B cell (primary cell): ENCODE measurements around the gene C9orf78. TPM values are rescaled to one million over a fixed set of nuclear protein-coding genes. Genes with fewer than 3 reads are reported as not detected.

ENCODE experiments used
- ATAC-seq: fragments of 200-7000 bp; cut with Tn5 transposase; one replicate; pipeline ENCODE4 v1.10.0; 2021; ENCODE audit warnings: low read depth, mild to moderate bottlenecking, moderate number of reproducible peaks, moderate library complexity
- CTCF ChIA-PET: fragments of 350-600 bp; sonication (Branson Sonifier 250); formaldehyde crosslinking; loops from one replicate; lab custom pipeline; 2021; ENCODE audit warnings: antibody characterized with exemption, inconsistent platforms; lab: Charles Lee
- POLR2A ChIA-PET: fragments of 350-600 bp; sonication (Branson Sonifier 250); formaldehyde crosslinking; loops from one replicate; lab custom pipeline; 2021; ENCODE audit warnings: antibody characterized with exemption; lab: Charles Lee
- DNase-seq: peaks from one replicate; pipeline ENCODE4 v3.0.0; 2013
- H2AFZ ChIP-seq: 2 replicates; pipeline ENCODE4 v1.6.1; 2012; ENCODE audit warnings: mild to moderate bottlenecking, low read depth, low read length; ENCODE audit not compliant: insufficient read depth, poor library complexity, severe bottlenecking
- H3K27ac ChIP-seq, 2 donors: 1 replicate in 1 of 2; 2 replicates in 1 of 2; pipeline ENCODE4 v1.5.1; 2012 to 2013; ENCODE audit warnings: low read length in 2 of 2, mild to moderate bottlenecking in 2 of 2, moderate library complexity in 1 of 2
- H3K27me3 ChIP-seq, 4 experiments: fragments of 200-600 bp in 1 of 4; sonication (generic) in 1 of 4; replicated peaks in 1 of 4; 1 replicate in 2 of 4; 2 replicates in 2 of 4; pipeline versions ENCODE4 v1.6.1 to v1.7.0; 2013 to 2016; ENCODE audit warnings: low read length in 3 of 4, mild to moderate bottlenecking in 2 of 4, mixed read lengths in 1 of 4, moderate library complexity in 1 of 4; ENCODE audit not compliant: insufficient read depth in 4 of 4, control insufficient read depth in 3 of 4; ENCODE audit errors: control extremely low read depth in 1 of 4
- H3K36me3 ChIP-seq, 2 experiments: replicated peaks in 1 of 2; 1 replicate in 1 of 2; 2 replicates in 1 of 2; pipeline versions ENCODE4 v1.6.1 to v1.7.1; 2013; ENCODE audit warnings: low read length in 1 of 2; ENCODE audit not compliant: insufficient read depth in 2 of 2, control insufficient read depth in 1 of 2; ENCODE audit errors: control extremely low read depth in 1 of 2, extremely low read depth in 1 of 2
- H3K4me1 ChIP-seq, 2 donors: fragments of 200-600 bp in 1 of 2; sonication (generic) in 1 of 2; 1 replicate in 1 of 2; 2 replicates in 1 of 2; pipeline versions ENCODE4 v1.5.1 to v1.6.1; 2013 to 2017; ENCODE audit warnings: low read length in 2 of 2; ENCODE audit not compliant: control insufficient read depth in 2 of 2, insufficient read depth in 2 of 2
- H3K4me2 ChIP-seq: replicated peaks from 2 replicates; pipeline ENCODE3; 2012; ENCODE audit warnings: mild to moderate bottlenecking, low read depth, low read length; ENCODE audit not compliant: poor library complexity, severe bottlenecking
- H3K4me3 ChIP-seq, 5 experiments: fragments of 200-600 bp in 1 of 5; sonication (generic) in 1 of 5; 1 replicate in 3 of 5; 2 replicates in 2 of 5; pipeline versions ENCODE4 v1.5.1 to v1.7.0; 2011 to 2016; ENCODE audit warnings: low read length in 4 of 5, mild to moderate bottlenecking in 4 of 5, low read depth in 2 of 5, control low read depth in 1 of 5, moderate library complexity in 1 of 5; ENCODE audit not compliant: insufficient read depth in 1 of 5; ENCODE audit errors: control extremely low read depth in 1 of 5, extremely low read depth in 1 of 5
- H3K79me2 ChIP-seq: fragments of 200-600 bp; sonication (generic); one replicate; pipeline ENCODE4 v1.6.0; 2016; ENCODE audit warnings: low read length; ENCODE audit not compliant: control insufficient read depth, insufficient read depth
- H3K9ac ChIP-seq: fragments of 200-600 bp; sonication (generic); 2 replicates; pipeline ENCODE4 v1.6.1; 2017; ENCODE audit warnings: mild to moderate bottlenecking, low read length, moderate library complexity
- H3K9me3 ChIP-seq, 3 donors: one replicate each; pipeline versions ENCODE4 v1.6.1 to v1.7.1; 2013; ENCODE audit warnings: low read length in 2 of 3; ENCODE audit not compliant: control insufficient read depth in 2 of 3, insufficient read depth in 1 of 3; ENCODE audit errors: control extremely low read depth in 1 of 3
- H4K20me1 ChIP-seq: 2 replicates; pipeline ENCODE4 v1.6.0; 2012; ENCODE audit warnings: mild to moderate bottlenecking, low read length; ENCODE audit not compliant: insufficient read depth, control insufficient read depth, poor library complexity, severe bottlenecking
- H3K27ac Mint-ChIP-seq: one replicate; pipeline ENCODE4 v1.8.0; 2021; ENCODE audit warnings: mixed read lengths
- H3K27me3 Mint-ChIP-seq: one replicate; pipeline ENCODE4 v1.8.0; 2021; ENCODE audit warnings: mixed read lengths
- H3K4me1 Mint-ChIP-seq: one replicate; pipeline ENCODE4 v1.8.0; 2021; ENCODE audit warnings: mixed read lengths
- H3K4me3 Mint-ChIP-seq: one replicate; pipeline ENCODE4 v1.8.0; 2021; ENCODE audit warnings: mixed read lengths
- H3K9me3 Mint-ChIP-seq: one replicate; pipeline ENCODE4 v1.8.0; 2022; ENCODE audit warnings: mixed read lengths; ENCODE audit not compliant: insufficient read depth
- EZH2 ChIP-seq: IDR thresholded peaks from 2 replicates; pipeline ENCODE4 v1.6.1; 2012; ENCODE audit warnings: borderline replicate concordance, low read depth, mild to moderate bottlenecking, moderate library complexity, low read length; ENCODE audit not compliant: insufficient read depth, poor library complexity, severe bottlenecking
- WGBS: methylation state at CpG from one replicate; pipeline ENCODE4 v1.1.5; 2013; ENCODE audit warnings: missing lambda C conversion rate; ENCODE audit not compliant: insufficient coverage; 5-methylcytosine and 5-hydroxymethylcytosine counted together
- intact Hi-C: fragments of 100-400 bp; cut with micrococcal nuclease; formaldehyde crosslinking; loops from one replicate; pipeline ENCODE4 v1.10.0; 2022
- polyA plus RNA-seq: library from polyadenylated mRNA; depleted of rRNA; stranded (reverse); fragments of >200 nt; gene quantifications from 2 replicates; pipeline ENCODE4 v1.2.3, GENCODE V29; 2012
- total RNA-seq, 2 donors: library from RNA; stranded (reverse); fragments of 120-200 nt in 1 of 2; gene quantifications; 1 replicate in 1 of 2; 2 replicates in 1 of 2; pipeline versions ENCODE4 v1.2.3 to v1.2.4, GENCODE V29; 2013 to 2022
- TF ChIP-seq, protein P1 (sequence below): fragments of 200-600 bp; IDR thresholded peaks from one replicate; pipeline ENCODE4 v1.8.0; 2022; ENCODE audit warnings: antibody characterized with exemption, mild to moderate bottlenecking

The C9orf78 gene
- total and polyA plus RNA-seq, 2 donors (not counting 1 experiment from before 2014, with no cell fraction given), result 42.8 to 43.6 TPM

DNA sequence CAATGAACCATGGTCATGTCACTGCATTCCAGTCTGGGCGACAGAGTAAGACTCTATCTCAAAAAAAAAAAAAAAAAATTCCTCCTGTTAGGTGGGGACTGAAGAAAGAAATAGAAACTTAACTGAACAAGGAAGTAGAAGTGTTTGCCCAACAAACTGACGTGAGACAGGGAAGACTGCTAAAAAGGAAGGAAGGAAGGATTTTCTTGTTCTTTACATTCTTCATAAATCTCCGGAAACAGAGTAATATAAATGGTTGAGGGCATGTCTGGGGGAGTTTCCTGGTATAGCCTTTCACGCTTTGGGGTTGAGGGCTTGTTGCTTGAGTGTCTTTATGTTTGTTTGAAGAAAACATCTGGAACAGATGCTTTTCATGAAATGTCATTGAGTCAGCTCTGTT is 29.0 kb downstream of the C9orf78 start:
- Histone ChIP-seq H3K4me2 (no peak overlapping the region), H3K4me1 (peaks cover 6 to 13% of the 10 kb centered on the region in 2 donors), H3K4me3 (no peak overlapping the region), H3K9ac (no peak overlapping the region), H2AFZ (no peak overlapping the region), H3K27me3 (no peaks in the 10 kb centered on the region), H3K9me3 (no peaks in the 10 kb centered on the region), H3K36me3 (peaks cover 0 to 31% of the 10 kb centered on the region in 2 experiments), H3K27ac (no peak overlapping the region), H3K79me2 (peaks cover 20% of the 10 kb centered on the region), H4K20me1 (peaks cover 7% of the 10 kb centered on the region)
- no peaks in the 10 kb centered on the region for H3K27me3 Mint-ChIP-seq
- intact Hi-C loops, result loop anchor here (10.0 kb wide), 1 partner anchor 691 kb away; the partner anchor contains the start of genes CRAT and PTPA
- CTCF ChIA-PET, result no interaction called here
- H3K4me1 Mint-ChIP-seq, result peaks cover 24% of the 10 kb centered on the region
- no peak for ATAC-seq
- POLR2A ChIA-PET, result no interaction called here
- no peaks in the 10 kb centered on the region for H3K9me3 Mint-ChIP-seq
- H3K4me3 Mint-ChIP-seq, result peak overlapping the region; percentile 45
- 100% methylated on average over 1 of the region's 4 CpGs for WGBS
- no peak for DNase-seq
- H3K27ac Mint-ChIP-seq, result peak overlapping the region; percentile 18
- TF ChIP-seq, protein P1, sequence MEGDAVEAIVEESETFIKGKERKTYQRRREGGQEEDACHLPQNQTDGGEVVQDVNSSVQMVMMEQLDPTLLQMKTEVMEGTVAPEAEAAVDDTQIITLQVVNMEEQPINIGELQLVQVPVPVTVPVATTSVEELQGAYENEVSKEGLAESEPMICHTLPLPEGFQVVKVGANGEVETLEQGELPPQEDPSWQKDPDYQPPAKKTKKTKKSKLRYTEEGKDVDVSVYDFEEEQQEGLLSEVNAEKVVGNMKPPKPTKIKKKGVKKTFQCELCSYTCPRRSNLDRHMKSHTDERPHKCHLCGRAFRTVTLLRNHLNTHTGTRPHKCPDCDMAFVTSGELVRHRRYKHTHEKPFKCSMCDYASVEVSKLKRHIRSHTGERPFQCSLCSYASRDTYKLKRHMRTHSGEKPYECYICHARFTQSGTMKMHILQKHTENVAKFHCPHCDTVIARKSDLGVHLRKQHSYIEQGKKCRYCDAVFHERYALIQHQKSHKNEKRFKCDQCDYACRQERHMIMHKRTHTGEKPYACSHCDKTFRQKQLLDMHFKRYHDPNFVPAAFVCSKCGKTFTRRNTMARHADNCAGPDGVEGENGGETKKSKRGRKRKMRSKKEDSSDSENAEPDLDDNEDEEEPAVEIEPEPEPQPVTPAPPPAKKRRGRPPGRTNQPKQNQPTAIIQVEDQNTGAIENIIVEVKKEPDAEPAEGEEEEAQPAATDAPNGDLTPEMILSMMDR, result no peak
- no peak for TF ChIP-seq EZH2

DNA sequence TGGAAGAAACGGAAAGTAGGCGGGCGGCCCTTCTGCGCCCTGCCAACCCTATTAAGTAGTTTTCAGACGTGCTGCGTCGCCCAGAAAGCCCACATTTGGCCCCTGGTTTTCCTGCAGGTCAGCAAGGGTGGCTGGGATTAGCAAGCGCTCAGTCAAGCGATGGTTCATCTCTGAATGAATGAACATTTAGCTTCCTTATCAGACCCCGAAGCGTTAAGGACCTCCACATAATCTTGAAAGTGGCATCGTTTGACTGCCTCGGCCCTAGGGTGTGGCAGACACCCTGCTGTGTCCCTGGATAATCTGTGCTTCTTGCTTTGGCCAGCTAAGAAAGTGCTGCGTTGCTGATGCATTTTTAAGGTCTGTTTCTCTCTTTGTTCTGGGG is 31.4 kb downstream of the C9orf78 start:
- CTCF ChIA-PET, result interaction anchor here (0.8 to 1.2 kb wide), 2 partner anchors 13 to 83 kb away, joined by 3 to 4 read pairs; no protein-coding TSS in a partner anchor
- 2% methylated on average over 13 of the region's 14 CpGs for WGBS
- H3K9me3 ChIP-seq, result no peaks in the 10 kb centered on the region
- TF ChIP-seq, protein P1, result no peak
- no peak for TF ChIP-seq EZH2
- peak overlapping the region; percentile 95 for H3K4me2 ChIP-seq
- H3K36me3 ChIP-seq, result peaks cover 0 to 9% of the 10 kb centered on the region in 2 experiments
- H2AFZ ChIP-seq, result peak overlapping the region; percentile 98
- H4K20me1 ChIP-seq, result peaks cover 7% of the 10 kb centered on the region
- H3K9ac ChIP-seq, result peak overlapping the region; percentile 87
- H3K27me3 ChIP-seq, result no peaks in the 10 kb centered on the region
- Mint-ChIP-seq H3K4me3 (peak overlapping the region; percentile 96), H3K9me3 (no peaks in the 10 kb centered on the region), H3K4me1 (peaks cover 20% of the 10 kb centered on the region), H3K27me3 (no peaks in the 10 kb centered on the region), H3K27ac (peak overlapping the region; percentile 95)
- peaks cover 20% of the 10 kb centered on the region for H3K79me2 ChIP-seq
- DNase-seq (no peak), ATAC-seq (no peak)
- POLR2A ChIA-PET, result interaction anchor here (1.6 kb wide), 1 partner anchor 722 kb away, joined by 3 read pairs; the partner anchor contains the start of gene DOLPP1
- intact Hi-C loops, result loop anchor here (1.0 to 10.0 kb wide), 5 partner anchors 21 to 1081 kb away; partner anchors contain the start of genes C9orf78, CRAT, NTMT1 and PTPA
- peaks cover 6 to 13% of the 10 kb centered on the region in 2 donors for H3K4me1 ChIP-seq
- peak overlapping the region; percentile 26 to 79 for H3K27ac ChIP-seq
- peak overlapping the region; percentile 41 to 96 (median 76) for H3K4me3 ChIP-seq
